ENCODE data around the gene C3orf52.

DNA sequence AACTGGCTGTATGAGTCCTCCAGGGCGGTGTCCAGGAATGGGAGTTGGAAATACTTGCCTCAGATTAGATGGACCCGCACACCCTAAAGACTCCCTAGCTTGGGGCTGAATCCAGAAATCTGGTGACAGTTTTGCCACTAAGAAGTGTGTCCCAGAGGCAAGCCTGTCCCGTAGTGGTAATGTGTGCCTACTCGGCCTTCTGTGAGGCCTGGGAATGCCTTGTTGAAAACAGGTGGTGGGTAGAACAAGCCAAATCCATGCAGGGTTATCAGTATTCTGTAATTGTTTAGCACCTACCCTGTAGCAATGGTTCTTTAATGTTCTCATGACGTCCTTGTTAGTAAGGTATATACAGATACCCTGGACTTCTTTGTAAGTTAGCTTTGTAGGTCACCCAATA, 1.6 kb downstream of the C3orf52 start:
- TF ChIP-seq, protein P1, sequence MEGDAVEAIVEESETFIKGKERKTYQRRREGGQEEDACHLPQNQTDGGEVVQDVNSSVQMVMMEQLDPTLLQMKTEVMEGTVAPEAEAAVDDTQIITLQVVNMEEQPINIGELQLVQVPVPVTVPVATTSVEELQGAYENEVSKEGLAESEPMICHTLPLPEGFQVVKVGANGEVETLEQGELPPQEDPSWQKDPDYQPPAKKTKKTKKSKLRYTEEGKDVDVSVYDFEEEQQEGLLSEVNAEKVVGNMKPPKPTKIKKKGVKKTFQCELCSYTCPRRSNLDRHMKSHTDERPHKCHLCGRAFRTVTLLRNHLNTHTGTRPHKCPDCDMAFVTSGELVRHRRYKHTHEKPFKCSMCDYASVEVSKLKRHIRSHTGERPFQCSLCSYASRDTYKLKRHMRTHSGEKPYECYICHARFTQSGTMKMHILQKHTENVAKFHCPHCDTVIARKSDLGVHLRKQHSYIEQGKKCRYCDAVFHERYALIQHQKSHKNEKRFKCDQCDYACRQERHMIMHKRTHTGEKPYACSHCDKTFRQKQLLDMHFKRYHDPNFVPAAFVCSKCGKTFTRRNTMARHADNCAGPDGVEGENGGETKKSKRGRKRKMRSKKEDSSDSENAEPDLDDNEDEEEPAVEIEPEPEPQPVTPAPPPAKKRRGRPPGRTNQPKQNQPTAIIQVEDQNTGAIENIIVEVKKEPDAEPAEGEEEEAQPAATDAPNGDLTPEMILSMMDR (IDR thresholded peaks at IDR 0.05), result no peak
- TF ChIP-seq, protein P2, sequence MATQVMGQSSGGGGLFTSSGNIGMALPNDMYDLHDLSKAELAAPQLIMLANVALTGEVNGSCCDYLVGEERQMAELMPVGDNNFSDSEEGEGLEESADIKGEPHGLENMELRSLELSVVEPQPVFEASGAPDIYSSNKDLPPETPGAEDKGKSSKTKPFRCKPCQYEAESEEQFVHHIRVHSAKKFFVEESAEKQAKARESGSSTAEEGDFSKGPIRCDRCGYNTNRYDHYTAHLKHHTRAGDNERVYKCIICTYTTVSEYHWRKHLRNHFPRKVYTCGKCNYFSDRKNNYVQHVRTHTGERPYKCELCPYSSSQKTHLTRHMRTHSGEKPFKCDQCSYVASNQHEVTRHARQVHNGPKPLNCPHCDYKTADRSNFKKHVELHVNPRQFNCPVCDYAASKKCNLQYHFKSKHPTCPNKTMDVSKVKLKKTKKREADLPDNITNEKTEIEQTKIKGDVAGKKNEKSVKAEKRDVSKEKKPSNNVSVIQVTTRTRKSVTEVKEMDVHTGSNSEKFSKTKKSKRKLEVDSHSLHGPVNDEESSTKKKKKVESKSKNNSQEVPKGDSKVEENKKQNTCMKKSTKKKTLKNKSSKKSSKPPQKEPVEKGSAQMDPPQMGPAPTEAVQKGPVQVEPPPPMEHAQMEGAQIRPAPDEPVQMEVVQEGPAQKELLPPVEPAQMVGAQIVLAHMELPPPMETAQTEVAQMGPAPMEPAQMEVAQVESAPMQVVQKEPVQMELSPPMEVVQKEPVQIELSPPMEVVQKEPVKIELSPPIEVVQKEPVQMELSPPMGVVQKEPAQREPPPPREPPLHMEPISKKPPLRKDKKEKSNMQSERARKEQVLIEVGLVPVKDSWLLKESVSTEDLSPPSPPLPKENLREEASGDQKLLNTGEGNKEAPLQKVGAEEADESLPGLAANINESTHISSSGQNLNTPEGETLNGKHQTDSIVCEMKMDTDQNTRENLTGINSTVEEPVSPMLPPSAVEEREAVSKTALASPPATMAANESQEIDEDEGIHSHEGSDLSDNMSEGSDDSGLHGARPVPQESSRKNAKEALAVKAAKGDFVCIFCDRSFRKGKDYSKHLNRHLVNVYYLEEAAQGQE (IDR thresholded peaks at IDR 0.05; ENCODE audit: insufficient read depth in 1 of 2, low read depth in 2 of 2, low read length in 1 of 2), result no peak
- TF ChIP-seq SIN3A (IDR thresholded peaks at IDR 0.05; ENCODE audit: borderline replicate concordance, insufficient read depth, low read depth, low read length) (no peak), POLR2AphosphoS5 (IDR thresholded peaks at IDR 0.05; ENCODE audit: low read depth, low read length) (no peak), TCF7L2 (IDR thresholded peaks at IDR 0.05; ENCODE audit: low read depth, low read length) (no peak)

All from Panc1 (cell line).